ENCODE data around the gene ANTXR1. TPM values are rescaled to one million over a fixed set of nuclear protein-coding genes. Genes with fewer than 3 reads are reported as not detected.

The ANTXR1 gene
- total and polyA plus RNA-seq, 2 of the 8 experiments (the other 6 are each of a cell fraction or from before 2014, with no cell fraction given): 15.8 to 44.3 TPM

DNA sequence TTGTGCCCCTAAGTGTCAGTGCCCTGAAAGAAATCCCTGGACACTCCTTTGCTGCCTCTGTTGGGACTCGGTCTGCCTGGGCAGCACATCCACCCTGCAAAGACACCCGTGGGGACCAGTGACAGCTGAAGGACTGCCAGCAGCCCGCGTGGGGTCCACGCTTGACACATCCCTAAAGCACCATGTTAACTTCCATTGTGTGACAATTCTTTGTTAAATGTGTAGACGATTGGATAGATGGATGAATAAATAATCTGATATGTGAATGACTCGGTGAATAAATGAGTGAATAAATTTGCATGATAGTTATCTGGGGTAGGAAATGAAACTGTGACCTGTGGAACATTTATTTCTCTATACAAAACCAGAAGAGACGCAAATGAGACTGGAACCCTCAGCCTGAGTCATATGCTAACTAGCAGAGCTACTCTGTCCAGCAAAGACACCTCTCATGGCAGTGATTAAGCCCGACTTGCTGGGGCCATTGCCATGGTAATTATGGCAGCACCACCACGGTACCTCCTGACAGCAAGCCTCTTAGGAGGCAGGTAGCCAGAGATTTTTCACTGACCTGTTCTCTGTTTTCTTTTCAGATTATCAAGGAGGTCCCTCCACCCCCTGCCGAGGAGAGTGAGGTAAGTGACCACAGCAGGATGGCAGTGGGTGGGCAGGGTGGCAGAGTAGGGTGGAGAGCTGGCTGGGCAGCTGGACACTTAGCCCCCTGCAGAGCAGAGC is 156.8 kb downstream of the ANTXR1 start:
- H3K18ac ChIP-seq (ENCODE audit: extremely low read depth, low read length): no peak overlapping the region
- no peaks in the 10 kb centered on the region for H3K27me3 ChIP-seq (replicated peaks in 1 of 4; ENCODE audit: control insufficient read depth in 3 of 4, extremely low read depth in 1 of 4, insufficient read depth in 3 of 4, low read length in 3 of 4)
- no peak overlapping the region for H3K56ac ChIP-seq (replicated peaks; ENCODE audit: insufficient read length, low read depth, low read length)
- no peaks in the 10 kb centered on the region for H3K23me2 ChIP-seq (ENCODE audit: low read depth, low read length)
- H2BK120ac ChIP-seq (replicated peaks; ENCODE audit: low read depth, low read length): no peak overlapping the region
- no peak overlapping the region for H3K4me3 ChIP-seq (ENCODE audit: extremely low read depth in 1 of 4, insufficient read depth in 2 of 4, low read depth in 3 of 4, low read length in 4 of 4)
- H3K36me3 ChIP-seq (ENCODE audit: control insufficient read depth in 2 of 4, insufficient read depth in 4 of 4, low read length in 3 of 4): no peaks in the 10 kb centered on the region
- no peaks in the 10 kb centered on the region for H3K79me2 ChIP-seq (ENCODE audit: control insufficient read depth in 1 of 2, insufficient read depth in 2 of 2, low read length in 2 of 2)
- CTCF ChIA-PET (ENCODE audit: partially characterized antibody): interaction anchor here (0.8 to 1.0 kb wide), 3 partner anchors 10 to 138 kb away, joined by 3 read pairs; no protein-coding TSS in a partner anchor
- H4K20me1 ChIP-seq (replicated peaks in 1 of 2; ENCODE audit: control insufficient read depth in 1 of 2, insufficient read depth in 2 of 2, low read length in 2 of 2): no peaks in the 10 kb centered on the region
- H3K4me2 ChIP-seq (ENCODE audit: insufficient read depth in 1 of 2, low read depth in 2 of 2, low read length in 2 of 2): no peak overlapping the region
- H2AFZ ChIP-seq (ENCODE audit: low read length): no peak overlapping the region
- no peaks in the 10 kb centered on the region for H3K79me1 ChIP-seq (ENCODE audit: low read depth, low read length)
- POLR2A ChIA-PET (ENCODE audit: partially characterized antibody): no interaction called here
- H3K9me3 ChIP-seq (ENCODE audit: insufficient read depth in 2 of 2, low read depth in 1 of 2, low read length in 1 of 2): no peaks in the 10 kb centered on the region
- no peak overlapping the region for H2BK12ac ChIP-seq (ENCODE audit: low read depth, low read length)
- TF ChIP-seq SP2 (IDR thresholded peaks at IDR 0.05; ENCODE audit: low read length) (no peak), RNF2 (IDR thresholded peaks at IDR 0.05; ENCODE audit: borderline replicate concordance, low read depth, low read length, missing control alignments, poor library complexity, severe bottlenecking) (no peak), SIN3A (conservative IDR thresholded peaks at IDR 0.05 in 1 of 2, IDR thresholded peaks at IDR 0.05 in 1 of 2; ENCODE audit: low read depth in 1 of 2, low read length in 2 of 2) (no peak), HDAC2 (IDR thresholded peaks at IDR 0.05; ENCODE audit: borderline replicate concordance in 1 of 2, low read depth in 2 of 2, low read length in 2 of 2) (no peak)
- TF ChIP-seq, protein P1, sequence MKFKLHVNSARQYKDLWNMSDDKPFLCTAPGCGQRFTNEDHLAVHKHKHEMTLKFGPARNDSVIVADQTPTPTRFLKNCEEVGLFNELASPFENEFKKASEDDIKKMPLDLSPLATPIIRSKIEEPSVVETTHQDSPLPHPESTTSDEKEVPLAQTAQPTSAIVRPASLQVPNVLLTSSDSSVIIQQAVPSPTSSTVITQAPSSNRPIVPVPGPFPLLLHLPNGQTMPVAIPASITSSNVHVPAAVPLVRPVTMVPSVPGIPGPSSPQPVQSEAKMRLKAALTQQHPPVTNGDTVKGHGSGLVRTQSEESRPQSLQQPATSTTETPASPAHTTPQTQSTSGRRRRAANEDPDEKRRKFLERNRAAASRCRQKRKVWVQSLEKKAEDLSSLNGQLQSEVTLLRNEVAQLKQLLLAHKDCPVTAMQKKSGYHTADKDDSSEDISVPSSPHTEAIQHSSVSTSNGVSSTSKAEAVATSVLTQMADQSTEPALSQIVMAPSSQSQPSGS (IDR thresholded peaks at IDR 0.05; ENCODE audit: low read length): no peak
- H3K23ac ChIP-seq (ENCODE audit: insufficient read length): no peak overlapping the region
- DNase-seq (ENCODE audit: low read depth in 1 of 2, low spot score in 2 of 2) (no peak), FAIRE-seq (no peak)
- no peaks in the 10 kb centered on the region; a peak in 1 of 7 replicates for H3K4me1 ChIP-seq (replicated peaks in 1 of 4; ENCODE audit: control insufficient read depth in 3 of 4, insufficient read depth in 4 of 4, low read length in 3 of 4)
- H4K8ac ChIP-seq (ENCODE audit: extremely low read depth, insufficient read depth, low read length): no peak overlapping the region
- H4K5ac ChIP-seq (ENCODE audit: insufficient read length, low read depth, low read length): no peak overlapping the region
- H2BK15ac ChIP-seq (ENCODE audit: low read length): no peak overlapping the region
- no peak overlapping the region for H2AK5ac ChIP-seq (ENCODE audit: low read depth, low read length)
- no peak overlapping the region for H3K4ac ChIP-seq (replicated peaks; ENCODE audit: insufficient read length, low read depth, low read length)
- H3K9ac ChIP-seq (replicated peaks in 1 of 4; ENCODE audit: extremely low read depth in 1 of 4, low read depth in 3 of 4, low read length in 3 of 4): no peak overlapping the region
- H2BK20ac ChIP-seq (ENCODE audit: low read length): no peak overlapping the region
- H3K14ac ChIP-seq (ENCODE audit: insufficient read length): no peak overlapping the region
- 0 out of 2 replicates have a peak overlapping the region, but pooled peaks have one; percentile 8 for H2BK5ac ChIP-seq (ENCODE audit: low read depth, low read length)
- 83% methylated on average over 11 of the region's 11 CpGs; no CpG with 5 or more reads in 1 of the 2 experiments for WGBS, 2 experiments (ENCODE audit: extremely low coverage in 1 of 2, insufficient coverage in 1 of 2, insufficient read length in 1 of 2, insufficient replicate concordance in 2 of 2, low coverage in 1 of 2, low lambda C conversion rate in 2 of 2, missing lambda C conversion rate in 1 of 2)
- H3K27ac ChIP-seq (ENCODE audit: low read depth, low read length): no peak overlapping the region
- no peak overlapping the region for H4K91ac ChIP-seq (replicated peaks; ENCODE audit: insufficient read length, low read length)

Data from H1 (cell line).